Measurements from ENCODE around the gene DNAJC6. TPM values are rescaled to one million over a fixed set of nuclear protein-coding genes. Genes with fewer than 3 reads are reported as not detected.

DNAJC6 gene
- total RNA-seq, 2 donors from 2014 or later = 3.7 TPM

DNA sequence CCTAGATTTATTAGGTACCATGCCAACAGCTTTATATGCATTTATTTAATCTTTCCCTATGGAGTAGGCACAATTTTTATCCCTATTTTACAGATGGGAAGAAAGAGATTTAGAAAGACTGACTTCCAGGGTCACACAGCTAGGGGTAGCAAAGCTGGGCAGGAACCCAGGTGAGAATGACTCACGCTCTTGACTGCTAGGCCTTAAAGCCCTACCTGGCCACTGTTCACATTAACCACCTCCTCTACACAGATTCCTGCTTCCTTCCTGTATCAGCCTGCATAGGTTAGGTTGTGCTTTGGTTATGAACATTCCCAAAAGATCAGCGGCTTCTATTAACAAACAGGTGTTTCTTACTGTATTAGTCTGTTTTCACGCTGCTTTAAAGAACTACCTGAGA lies 53.2 kb downstream of the DNAJC6 start:
- no peak overlapping the region for H3K4me3 ChIP-seq
- H3K36me3 ChIP-seq = no peaks in the 10 kb centered on the region
- no peaks in the 10 kb centered on the region for H3K27me3 ChIP-seq (replicated peaks; ENCODE audit: insufficient read depth)
- TF ChIP-seq, protein P1, sequence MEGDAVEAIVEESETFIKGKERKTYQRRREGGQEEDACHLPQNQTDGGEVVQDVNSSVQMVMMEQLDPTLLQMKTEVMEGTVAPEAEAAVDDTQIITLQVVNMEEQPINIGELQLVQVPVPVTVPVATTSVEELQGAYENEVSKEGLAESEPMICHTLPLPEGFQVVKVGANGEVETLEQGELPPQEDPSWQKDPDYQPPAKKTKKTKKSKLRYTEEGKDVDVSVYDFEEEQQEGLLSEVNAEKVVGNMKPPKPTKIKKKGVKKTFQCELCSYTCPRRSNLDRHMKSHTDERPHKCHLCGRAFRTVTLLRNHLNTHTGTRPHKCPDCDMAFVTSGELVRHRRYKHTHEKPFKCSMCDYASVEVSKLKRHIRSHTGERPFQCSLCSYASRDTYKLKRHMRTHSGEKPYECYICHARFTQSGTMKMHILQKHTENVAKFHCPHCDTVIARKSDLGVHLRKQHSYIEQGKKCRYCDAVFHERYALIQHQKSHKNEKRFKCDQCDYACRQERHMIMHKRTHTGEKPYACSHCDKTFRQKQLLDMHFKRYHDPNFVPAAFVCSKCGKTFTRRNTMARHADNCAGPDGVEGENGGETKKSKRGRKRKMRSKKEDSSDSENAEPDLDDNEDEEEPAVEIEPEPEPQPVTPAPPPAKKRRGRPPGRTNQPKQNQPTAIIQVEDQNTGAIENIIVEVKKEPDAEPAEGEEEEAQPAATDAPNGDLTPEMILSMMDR (IDR thresholded peaks at IDR 0.05) = no peak
- H3K9me3 ChIP-seq = no peaks in the 10 kb centered on the region
- ATAC-seq (ENCODE audit: insufficient number of reproducible peaks, low FRiP score, low read depth) (no peak), DNase-seq (ENCODE audit: low spot score) (no peak)
- no peak overlapping the region for H3K27ac ChIP-seq
- H3K4me1 ChIP-seq (ENCODE audit: control insufficient read depth in 1 of 2, low read depth in 2 of 2) = no peaks in the 10 kb centered on the region

GRCh38 chr1:65363484-65363883 lies 54.1 kb downstream of the DNAJC6 start:
- DNase-seq (ENCODE audit: low spot score) (no peak), ATAC-seq (ENCODE audit: insufficient number of reproducible peaks, low FRiP score, low read depth) (no peak)
- Histone ChIP-seq H3K27me3 (replicated peaks; ENCODE audit: insufficient read depth) (no peaks in the 10 kb centered on the region), H3K4me3 (no peak overlapping the region), H3K36me3 (no peaks in the 10 kb centered on the region), H3K27ac (no peak overlapping the region), H3K9me3 (no peaks in the 10 kb centered on the region), H3K4me1 (ENCODE audit: control insufficient read depth in 1 of 2, low read depth in 2 of 2) (no peaks in the 10 kb centered on the region)
- TF ChIP-seq, protein P1 (IDR thresholded peaks at IDR 0.05) = no peak

GRCh38 chr1:65368403-65368802 lies 59.1 kb downstream of the DNAJC6 start:
- Histone ChIP-seq H3K27ac (no peak overlapping the region), H3K9me3 (no peaks in the 10 kb centered on the region), H3K4me3 (no peak overlapping the region), H3K27me3 (replicated peaks; ENCODE audit: insufficient read depth) (no peaks in the 10 kb centered on the region), H3K36me3 (no peaks in the 10 kb centered on the region), H3K4me1 (ENCODE audit: control insufficient read depth in 1 of 2, low read depth in 2 of 2) (no peaks in the 10 kb centered on the region)
- DNase-seq (ENCODE audit: low spot score) = no peak
- TF ChIP-seq, protein P1 (IDR thresholded peaks at IDR 0.05) = no peak
- no peak for ATAC-seq (ENCODE audit: insufficient number of reproducible peaks, low FRiP score, low read depth)

GRCh38 chr1:65371544-65371943 lies 62.2 kb downstream of the DNAJC6 start:
- H3K36me3 ChIP-seq = no peaks in the 10 kb centered on the region
- H3K27me3 ChIP-seq (replicated peaks; ENCODE audit: insufficient read depth) = no peaks in the 10 kb centered on the region
- DNase-seq (ENCODE audit: low spot score) (no peak), ATAC-seq (ENCODE audit: insufficient number of reproducible peaks, low FRiP score, low read depth) (no peak)
- no peak overlapping the region for H3K4me3 ChIP-seq
- no peaks in the 10 kb centered on the region for H3K4me1 ChIP-seq (ENCODE audit: control insufficient read depth in 1 of 2, low read depth in 2 of 2)
- TF ChIP-seq, protein P1 (IDR thresholded peaks at IDR 0.05) = no peak
- H3K9me3 ChIP-seq = no peaks in the 10 kb centered on the region
- H3K27ac ChIP-seq = no peak overlapping the region

DNA sequence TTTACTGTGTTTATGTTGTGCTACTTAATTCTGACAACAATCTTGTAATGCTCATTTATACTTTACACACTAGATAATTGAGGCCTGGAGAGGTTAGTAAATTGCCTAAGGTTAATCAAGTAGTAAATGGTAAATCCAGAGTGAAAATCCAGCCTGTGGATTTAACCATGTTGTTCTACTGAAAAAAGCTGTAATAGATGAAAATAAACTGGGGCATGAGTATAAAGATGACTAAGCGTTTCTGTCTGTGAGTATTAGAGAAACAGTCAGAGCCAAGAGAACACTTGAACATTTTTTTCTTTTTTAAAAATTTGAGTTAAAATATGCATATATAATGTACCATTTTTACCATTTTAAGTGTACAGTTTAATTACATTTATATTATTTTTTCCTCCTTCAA lies 63.2 kb downstream of the DNAJC6 start:
- no peaks in the 10 kb centered on the region for H3K27me3 ChIP-seq (replicated peaks; ENCODE audit: insufficient read depth)
- no peaks in the 10 kb centered on the region for H3K36me3 ChIP-seq
- ATAC-seq (ENCODE audit: insufficient number of reproducible peaks, low FRiP score, low read depth) = no peak
- H3K27ac ChIP-seq = no peak overlapping the region
- H3K4me3 ChIP-seq = no peak overlapping the region
- no peak for DNase-seq (ENCODE audit: low spot score)
- no peaks in the 10 kb centered on the region for H3K4me1 ChIP-seq (ENCODE audit: control insufficient read depth in 1 of 2, low read depth in 2 of 2)
- TF ChIP-seq, protein P1 (IDR thresholded peaks at IDR 0.05) = no peak
- H3K9me3 ChIP-seq = no peaks in the 10 kb centered on the region

All from thoracic aorta (tissue), 2 donors.